ENCODE results near the gene LSM6. TPM values are rescaled to one million over a fixed set of nuclear protein-coding genes. Genes with fewer than 3 reads are reported as not detected.

Gene LSM6
- total RNA-seq, 2 experiments from 2014 or later = 59.7 to 61.7 TPM

DNA sequence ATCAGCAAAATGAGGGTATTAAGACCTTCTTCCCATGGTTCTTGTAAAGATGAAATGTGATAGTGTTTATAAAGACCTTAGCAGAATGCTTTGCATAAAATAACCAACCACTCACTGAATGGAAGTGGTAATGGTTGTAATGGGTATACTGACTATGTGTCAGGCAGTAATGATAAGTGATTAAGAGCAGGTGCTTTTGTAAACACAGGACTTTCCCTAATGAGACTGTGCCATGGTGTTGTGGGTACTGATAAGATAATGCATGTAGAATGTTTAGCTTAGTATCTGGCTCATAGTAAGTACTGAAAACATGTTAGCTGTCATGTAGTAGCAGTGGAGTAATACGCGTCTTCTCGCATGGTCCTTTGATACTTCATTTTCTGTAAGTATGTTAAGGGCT, 6.9 kb downstream of the LSM6 start:
- H3K27me3 Mint-ChIP-seq = no peaks in the 10 kb centered on the region
- H3K4me1 Mint-ChIP-seq (ENCODE audit: low read depth) = peaks cover 51% of the 10 kb centered on the region
- ATAC-seq (peak; percentile 64), DNase-seq (no peak)
- no peaks in the 10 kb centered on the region for H3K9me3 Mint-ChIP-seq
- TF ChIP-seq, protein P1, sequence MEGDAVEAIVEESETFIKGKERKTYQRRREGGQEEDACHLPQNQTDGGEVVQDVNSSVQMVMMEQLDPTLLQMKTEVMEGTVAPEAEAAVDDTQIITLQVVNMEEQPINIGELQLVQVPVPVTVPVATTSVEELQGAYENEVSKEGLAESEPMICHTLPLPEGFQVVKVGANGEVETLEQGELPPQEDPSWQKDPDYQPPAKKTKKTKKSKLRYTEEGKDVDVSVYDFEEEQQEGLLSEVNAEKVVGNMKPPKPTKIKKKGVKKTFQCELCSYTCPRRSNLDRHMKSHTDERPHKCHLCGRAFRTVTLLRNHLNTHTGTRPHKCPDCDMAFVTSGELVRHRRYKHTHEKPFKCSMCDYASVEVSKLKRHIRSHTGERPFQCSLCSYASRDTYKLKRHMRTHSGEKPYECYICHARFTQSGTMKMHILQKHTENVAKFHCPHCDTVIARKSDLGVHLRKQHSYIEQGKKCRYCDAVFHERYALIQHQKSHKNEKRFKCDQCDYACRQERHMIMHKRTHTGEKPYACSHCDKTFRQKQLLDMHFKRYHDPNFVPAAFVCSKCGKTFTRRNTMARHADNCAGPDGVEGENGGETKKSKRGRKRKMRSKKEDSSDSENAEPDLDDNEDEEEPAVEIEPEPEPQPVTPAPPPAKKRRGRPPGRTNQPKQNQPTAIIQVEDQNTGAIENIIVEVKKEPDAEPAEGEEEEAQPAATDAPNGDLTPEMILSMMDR (IDR thresholded peaks at IDR 0.05) = no peak
- POLR2A ChIA-PET = no interaction called here
- peaks cover 23% of the 10 kb centered on the region for H3K36me3 Mint-ChIP-seq (ENCODE audit: low read depth)
- CTCF ChIA-PET = interaction anchor here (0.8 kb wide), 1 partner anchor 227 kb away, joined by 3 read pairs; no protein-coding TSS in a partner anchor
- intact Hi-C loops (cut with micrococcal nuclease) = no loop called here
- no peak overlapping the region for H3K4me3 Mint-ChIP-seq
- H3K27ac Mint-ChIP-seq = no peak overlapping the region

DNA sequence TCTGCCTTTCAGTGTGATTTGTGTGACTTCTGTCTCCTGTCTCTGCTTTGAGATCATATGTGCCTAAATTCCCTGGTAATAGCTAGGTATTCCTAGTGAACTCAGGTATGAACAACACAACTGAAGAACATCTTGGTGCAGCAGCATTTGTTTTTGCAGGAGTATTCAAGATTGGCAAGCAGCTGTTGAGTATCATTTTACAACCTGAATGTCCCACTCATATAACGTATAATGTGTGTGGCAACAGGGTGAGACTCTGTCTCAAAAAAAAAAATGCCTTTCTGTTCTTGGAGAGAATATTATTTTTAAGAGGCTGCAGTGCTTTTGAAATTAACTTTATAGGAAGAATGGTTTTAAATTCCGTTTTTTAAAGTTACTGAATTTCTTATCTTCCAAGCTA, 7.7 kb downstream of the LSM6 start:
- H3K9me3 Mint-ChIP-seq = no peaks in the 10 kb centered on the region
- ATAC-seq = no peak
- no peak for DNase-seq
- peaks cover 44% of the 10 kb centered on the region for H3K4me1 Mint-ChIP-seq (ENCODE audit: low read depth)
- ChIA-PET POLR2A (no interaction called here), CTCF (no interaction called here)
- no peak overlapping the region for H3K27ac Mint-ChIP-seq
- no peaks in the 10 kb centered on the region for H3K27me3 Mint-ChIP-seq
- intact Hi-C loops (cut with micrococcal nuclease) = no loop called here
- no peak overlapping the region for H3K4me3 Mint-ChIP-seq
- H3K36me3 Mint-ChIP-seq (ENCODE audit: low read depth) = peaks cover 22% of the 10 kb centered on the region
- TF ChIP-seq, protein P1 (IDR thresholded peaks at IDR 0.05) = no peak

DNA sequence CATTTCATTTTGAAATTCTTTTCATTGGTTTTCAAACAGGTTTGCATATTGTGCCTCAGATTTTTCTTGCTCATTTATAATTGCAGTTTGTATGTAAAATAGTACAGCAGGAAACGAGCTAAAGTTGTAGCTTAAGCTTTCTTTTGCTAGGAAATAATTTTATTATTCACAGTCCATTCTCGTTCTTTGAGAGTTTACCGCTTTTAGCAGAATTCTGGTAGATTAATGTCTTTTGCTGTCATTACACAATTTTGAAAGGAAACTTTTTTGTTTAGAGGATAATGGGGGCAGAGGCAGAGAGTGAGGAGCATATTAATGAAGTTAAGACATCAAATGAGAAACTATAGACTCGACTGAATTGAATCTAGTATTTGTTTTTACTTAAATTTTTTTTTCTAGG, 10.5 kb downstream of the LSM6 start:
- POLR2A ChIA-PET = no interaction called here
- Mint-ChIP-seq H3K27me3 (no peaks in the 10 kb centered on the region), H3K27ac (no peak overlapping the region), H3K9me3 (no peaks in the 10 kb centered on the region), H3K4me3 (no peak overlapping the region), H3K36me3 (ENCODE audit: low read depth) (peaks cover 27% of the 10 kb centered on the region), H3K4me1 (ENCODE audit: low read depth) (peaks cover 19% of the 10 kb centered on the region)
- DNase-seq (no peak), ATAC-seq (no peak)
- TF ChIP-seq, protein P1 (IDR thresholded peaks at IDR 0.05) = no peak
- CTCF ChIA-PET = interaction anchor here (1.2 kb wide), 1 partner anchor 91 kb away, joined by 5 read pairs; no protein-coding TSS in a partner anchor
- intact Hi-C loops (cut with micrococcal nuclease) = no loop called here

DNA sequence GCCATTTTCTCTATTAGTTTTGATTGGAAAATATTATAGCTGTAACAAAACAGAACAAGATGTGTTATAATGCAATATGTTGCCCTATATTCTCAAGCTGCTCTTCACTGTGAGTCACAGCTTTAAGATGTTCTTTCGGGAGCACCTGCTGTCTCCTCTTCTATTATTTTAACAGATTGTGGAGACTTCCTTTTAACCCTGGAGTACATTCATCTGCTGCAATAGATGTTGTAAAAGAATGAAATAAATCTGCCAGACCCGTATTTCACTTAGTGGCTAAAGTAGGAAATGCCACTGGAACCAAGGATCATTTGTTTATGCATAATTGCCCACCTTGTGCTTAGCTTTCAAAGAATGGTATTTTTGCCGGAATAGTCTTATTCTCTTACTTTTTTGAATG, 11.1 kb downstream of the LSM6 start:
- Mint-ChIP-seq H3K4me1 (ENCODE audit: low read depth) (peaks cover 16% of the 10 kb centered on the region), H3K27ac (peak overlapping the region; percentile 8), H3K4me3 (no peak overlapping the region), H3K27me3 (no peaks in the 10 kb centered on the region), H3K9me3 (no peaks in the 10 kb centered on the region), H3K36me3 (ENCODE audit: low read depth) (peaks cover 33% of the 10 kb centered on the region)
- DNase-seq = no peak
- ChIA-PET POLR2A (no interaction called here), CTCF (interaction anchor here (1.2 kb wide), 1 partner anchor 91 kb away, joined by 5 read pairs; no protein-coding TSS in a partner anchor)
- ATAC-seq = no peak
- intact Hi-C loops (cut with micrococcal nuclease) = no loop called here
- TF ChIP-seq, protein P1 (IDR thresholded peaks at IDR 0.05) = no peak

DNA sequence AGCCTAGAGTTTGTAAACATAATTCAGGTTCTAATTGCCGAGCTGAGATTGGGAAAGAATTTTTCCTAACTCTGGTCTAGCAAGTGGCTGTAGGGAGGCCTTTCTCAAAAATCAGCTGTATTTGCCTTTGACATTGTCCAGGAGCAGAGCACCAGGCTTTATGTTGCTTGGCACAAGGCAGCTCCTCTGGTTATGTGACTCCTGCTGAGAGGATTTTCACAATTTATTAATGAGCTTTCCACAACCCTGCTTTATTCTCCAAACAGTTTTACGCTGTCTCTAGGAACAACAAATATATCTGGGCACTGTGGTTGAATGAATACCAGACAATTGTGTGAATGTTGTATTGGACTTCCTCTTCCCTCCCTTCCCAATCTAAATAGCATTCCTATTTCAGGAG, 14.9 kb downstream of the LSM6 start:
- H3K36me3 Mint-ChIP-seq (ENCODE audit: low read depth) = peaks cover 32% of the 10 kb centered on the region
- ChIA-PET CTCF (no interaction called here), POLR2A (no interaction called here)
- TF ChIP-seq, protein P1 (IDR thresholded peaks at IDR 0.05) = no peak
- ATAC-seq = no peak
- DNase-seq = no peak
- peaks cover 3% of the 10 kb centered on the region for H3K4me1 Mint-ChIP-seq (ENCODE audit: low read depth)
- H3K4me3 Mint-ChIP-seq = no peak overlapping the region
- H3K27ac Mint-ChIP-seq = no peak overlapping the region
- no peaks in the 10 kb centered on the region for H3K9me3 Mint-ChIP-seq
- no peaks in the 10 kb centered on the region for H3K27me3 Mint-ChIP-seq
- intact Hi-C loops (cut with micrococcal nuclease) = no loop called here
